Stimulated activated CD4-positive, alpha-beta T cell treated with anti-CD3 and anti-CD28 coated beads, TNF-alpha, amount 100 ng/mL, for 4 hours (primary cell): ENCODE results near the gene PIP5K1C.

Source experiments
- DNase-seq, 3 experiments: peaks; one replicate each; pipeline ENCODE4 v3.0.0-alpha.2; 2020; ENCODE audit warnings: low read depth in 3 of 3

PIP5K1C gene, protein sequence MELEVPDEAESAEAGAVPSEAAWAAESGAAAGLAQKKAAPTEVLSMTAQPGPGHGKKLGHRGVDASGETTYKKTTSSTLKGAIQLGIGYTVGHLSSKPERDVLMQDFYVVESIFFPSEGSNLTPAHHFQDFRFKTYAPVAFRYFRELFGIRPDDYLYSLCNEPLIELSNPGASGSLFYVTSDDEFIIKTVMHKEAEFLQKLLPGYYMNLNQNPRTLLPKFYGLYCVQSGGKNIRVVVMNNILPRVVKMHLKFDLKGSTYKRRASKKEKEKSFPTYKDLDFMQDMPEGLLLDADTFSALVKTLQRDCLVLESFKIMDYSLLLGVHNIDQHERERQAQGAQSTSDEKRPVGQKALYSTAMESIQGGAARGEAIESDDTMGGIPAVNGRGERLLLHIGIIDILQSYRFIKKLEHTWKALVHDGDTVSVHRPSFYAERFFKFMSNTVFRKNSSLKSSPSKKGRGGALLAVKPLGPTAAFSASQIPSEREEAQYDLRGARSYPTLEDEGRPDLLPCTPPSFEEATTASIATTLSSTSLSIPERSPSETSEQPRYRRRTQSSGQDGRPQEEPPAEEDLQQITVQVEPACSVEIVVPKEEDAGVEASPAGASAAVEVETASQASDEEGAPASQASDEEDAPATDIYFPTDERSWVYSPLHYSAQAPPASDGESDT

DNA sequence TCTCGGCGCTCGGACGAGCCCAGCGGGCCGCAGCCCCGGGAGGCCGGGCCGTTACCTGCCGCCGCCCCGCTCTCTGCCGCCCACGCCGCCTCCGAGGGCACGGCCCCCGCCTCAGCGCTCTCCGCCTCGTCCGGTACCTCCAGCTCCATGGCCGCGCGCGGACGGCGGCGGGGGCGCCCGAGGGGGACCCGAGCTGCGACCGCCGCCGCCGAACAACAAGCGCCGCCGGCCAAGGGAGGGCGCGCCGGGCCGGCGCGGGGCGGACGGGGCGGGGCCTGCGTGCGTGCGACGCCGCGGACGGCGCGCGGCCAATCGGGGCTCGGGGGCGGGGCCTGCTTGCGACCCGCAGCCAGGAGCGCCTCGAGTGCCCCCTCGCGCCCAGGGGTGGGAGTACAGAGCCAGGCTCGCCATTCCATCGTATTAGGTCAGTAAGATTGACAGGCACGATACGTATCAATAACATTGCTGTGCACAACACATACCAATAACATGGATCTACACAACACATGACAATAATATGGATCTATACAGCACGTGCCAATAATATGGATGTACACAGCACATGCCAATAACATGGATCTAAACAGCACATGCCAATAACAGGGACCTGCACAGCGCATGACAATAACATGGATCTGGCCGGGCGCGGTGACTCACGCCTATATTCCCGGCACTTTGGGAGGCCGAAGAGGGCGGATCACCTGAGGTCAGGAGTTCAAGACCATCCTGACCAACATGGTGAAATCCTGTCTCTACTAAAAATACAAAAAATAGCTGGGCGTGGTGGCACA, at the start of gene PIP5K1C:
Gene PIP5K1C (minus strand): TSS at position 227 of the 791 bp plus-strand sequence. CDS start 78 bp downstream, at position 149.
- DNase-seq, result peak; percentile 88 to 94 (median 89)

GRCh38 chr19:3748965-3749364, 48.7 kb upstream of the PIP5K1C start:
- no peak for DNase-seq

GRCh38 chr19:3746371-3747056, 46.2 kb upstream of the PIP5K1C start:
- DNase-seq, result no peak

DNA sequence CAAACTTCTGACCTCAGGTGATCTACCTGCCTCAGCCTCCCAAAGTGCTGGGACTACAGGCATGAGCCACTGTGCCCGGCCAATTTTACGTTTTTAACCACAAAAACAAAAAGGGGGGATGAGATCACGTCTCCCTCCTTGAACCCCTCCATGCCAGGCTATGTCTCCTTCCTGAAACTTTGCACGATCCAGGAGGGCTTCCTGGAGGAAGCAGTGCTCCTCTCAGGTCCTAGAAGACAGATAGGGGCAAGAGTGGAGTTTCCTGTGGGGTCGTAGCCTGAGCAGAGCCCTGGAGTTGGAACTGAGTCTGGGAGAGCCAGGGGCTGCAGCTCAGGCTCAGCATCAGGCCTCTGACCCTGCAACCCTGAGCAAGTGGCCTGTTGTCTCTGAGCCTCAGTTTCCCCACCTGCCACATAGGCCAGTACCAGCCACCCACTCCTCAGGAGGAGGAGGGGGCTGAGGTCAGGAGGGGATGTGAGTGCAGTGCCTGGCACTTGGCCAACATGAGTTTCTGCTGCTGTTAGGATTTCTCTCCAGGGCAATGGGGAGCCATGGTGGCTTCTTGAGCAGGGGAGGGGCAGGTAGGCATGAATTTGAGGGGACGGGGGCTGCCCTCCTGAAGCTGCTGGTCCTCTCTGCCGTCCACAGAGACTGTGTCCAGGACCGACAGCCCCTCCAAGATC, 45.2 kb upstream of the PIP5K1C start:
- DNase-seq, result no peak

DNA sequence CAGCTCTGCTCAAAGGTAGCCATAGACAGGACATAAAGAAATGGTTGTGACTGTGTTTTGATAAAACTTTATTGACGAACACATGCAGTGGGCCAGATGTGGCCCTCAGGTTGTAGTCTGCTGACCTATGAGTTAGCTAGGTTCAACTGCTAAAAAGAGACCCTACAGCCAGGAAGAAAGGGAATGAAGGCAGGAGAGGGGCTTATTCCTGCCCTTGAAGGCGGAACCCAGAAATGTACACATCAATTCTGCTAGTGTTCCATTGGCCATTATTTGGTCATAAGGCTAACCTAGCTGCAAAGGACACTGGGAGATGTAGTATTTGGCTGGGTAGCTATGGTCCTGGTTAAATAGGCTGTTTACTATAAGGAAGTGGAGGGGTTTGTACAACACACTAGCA, 43.2 kb upstream of the PIP5K1C start:
- no peak for DNase-seq

DNA sequence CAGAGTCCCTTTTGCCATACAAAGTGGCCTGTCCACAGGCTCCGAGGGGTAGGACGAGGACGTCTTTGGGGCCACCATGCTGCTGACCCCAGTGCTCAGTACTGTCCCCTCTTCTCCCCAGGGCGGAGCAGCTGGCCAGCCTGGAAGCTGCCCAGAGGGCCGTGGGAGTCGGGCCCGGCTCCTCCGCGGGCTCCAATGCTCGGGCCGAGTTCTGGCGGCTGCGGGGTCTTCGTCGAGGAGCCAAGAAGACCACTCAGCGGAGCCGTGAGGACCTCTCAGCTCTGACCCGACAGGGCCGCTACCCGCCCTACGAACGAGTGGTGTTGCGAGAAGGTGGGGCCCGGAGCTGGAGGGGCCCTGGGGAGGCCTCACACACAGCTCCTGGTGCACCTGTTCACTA, 40.2 kb upstream of the PIP5K1C start:
- no peak for DNase-seq

DNA sequence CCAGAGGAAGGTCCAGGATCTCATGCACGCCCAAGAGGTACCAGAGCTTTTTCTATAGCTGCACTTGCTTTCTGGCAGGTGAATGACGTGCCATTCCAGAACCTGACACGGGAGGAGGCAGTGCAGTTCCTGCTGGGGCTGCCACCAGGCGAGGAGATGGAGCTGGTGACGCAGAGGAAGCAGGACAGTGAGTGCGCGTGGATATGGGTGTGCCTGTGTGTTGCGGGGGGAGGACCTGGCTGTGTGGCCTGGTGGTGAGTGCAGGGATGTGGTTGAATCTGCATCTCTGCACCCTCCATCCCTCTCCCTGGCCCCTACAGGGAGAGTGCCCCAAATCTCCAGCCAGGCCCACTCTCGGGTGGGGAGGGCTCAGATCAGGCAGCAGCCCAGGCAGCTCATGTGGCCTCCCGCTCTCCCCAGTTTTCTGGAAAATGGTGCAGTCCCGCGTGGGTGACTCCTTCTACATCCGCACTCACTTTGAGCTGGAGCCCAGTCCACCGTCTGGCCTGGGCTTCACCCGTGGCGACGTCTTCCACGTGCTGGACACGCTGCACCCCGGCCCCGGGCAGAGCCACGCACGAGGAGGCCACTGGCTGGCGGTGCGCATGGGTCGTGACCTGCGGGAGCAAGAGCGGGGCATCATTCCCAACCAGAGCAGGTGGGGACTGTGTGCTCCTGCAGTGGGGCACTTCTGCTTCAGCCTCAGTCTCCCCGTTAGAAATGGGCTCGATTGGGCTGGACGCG, 38.4 kb upstream of the PIP5K1C start:
- DNase-seq, result no peak

GRCh38 chr19:3737487-3738205, 37.4 kb upstream of the PIP5K1C start:
- DNase-seq, result no peak

DNA sequence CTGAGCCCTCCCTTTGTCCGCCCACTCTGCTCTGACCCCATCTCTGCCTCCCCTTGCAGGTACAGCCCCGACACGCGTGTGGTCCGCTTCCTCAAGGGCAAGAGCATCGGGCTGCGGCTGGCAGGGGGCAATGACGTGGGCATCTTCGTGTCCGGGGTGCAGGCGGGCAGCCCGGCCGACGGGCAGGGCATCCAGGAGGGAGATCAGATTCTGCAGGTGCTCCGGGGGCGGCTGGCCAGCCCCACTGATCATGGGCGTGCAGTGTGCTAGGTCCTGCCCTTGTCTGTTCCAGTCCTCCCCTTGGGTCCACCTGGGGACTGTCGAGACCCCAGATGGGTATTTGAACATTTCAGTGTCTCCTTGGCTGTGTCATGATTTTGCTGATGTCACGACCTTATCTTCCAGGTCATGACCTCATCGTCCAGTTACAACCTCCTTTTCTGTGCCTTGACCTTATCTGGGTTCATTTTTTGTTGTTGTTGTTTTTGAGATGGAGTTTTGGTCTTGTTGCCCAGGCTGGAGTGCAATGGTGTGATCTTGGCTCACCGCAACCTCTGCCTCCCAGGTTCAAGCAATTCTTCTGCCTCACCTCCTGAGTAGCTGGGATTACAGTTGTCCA, 35.9 kb upstream of the PIP5K1C start:
- no peak for DNase-seq

GRCh38 chr19:3734310-3734600, 34.0 kb upstream of the PIP5K1C start:
- DNase-seq, result no peak

- DNase-seq, result no peak
These were observed 33.5 kb upstream of the PIP5K1C start for GRCh38 chr19:3733549-3734309.

DNA sequence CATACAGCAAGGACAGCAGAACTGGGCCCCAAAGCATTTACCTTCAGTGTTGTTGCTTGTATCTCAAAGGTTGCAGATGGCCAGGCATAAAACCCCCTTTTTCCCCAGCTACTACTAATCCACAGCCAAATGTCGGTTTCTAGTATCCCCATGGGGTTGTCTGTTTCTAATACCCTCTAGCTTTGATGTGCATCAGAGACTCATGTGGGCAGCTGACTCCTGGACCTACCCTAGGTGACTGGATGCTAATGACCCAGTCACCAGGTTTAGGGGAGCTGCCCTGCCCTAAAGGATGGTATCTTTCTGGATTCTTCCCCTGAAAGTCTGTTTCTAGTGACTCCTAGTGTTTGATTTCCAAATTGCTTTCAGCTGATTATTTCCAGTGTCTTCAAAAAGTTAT, 31.8 kb upstream of the PIP5K1C start:
- no peak for DNase-seq

DNA sequence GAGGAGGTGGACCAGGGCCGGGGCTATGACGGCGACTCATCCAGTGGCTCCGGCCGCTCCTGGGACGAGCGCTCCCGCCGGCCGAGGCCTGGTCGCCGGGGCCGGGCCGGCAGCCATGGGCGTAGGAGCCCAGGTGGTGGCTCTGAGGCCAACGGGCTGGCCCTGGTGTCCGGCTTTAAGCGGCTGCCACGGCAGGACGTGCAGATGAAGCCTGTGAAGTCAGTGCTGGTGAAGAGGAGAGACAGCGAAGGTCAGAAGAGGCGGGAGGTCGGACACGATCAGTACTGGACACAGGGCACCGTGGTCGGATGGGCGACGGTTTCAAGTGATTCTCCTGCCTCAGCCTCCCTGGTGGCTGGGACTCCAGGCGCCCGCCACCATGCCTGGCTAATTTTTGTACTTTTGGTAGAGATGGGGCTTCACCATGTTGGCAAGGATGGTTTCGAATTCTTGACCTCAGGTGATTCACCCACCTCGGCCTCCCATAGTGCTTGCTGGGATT, 30.2 kb upstream of the PIP5K1C start:
- no peak for DNase-seq

DNA sequence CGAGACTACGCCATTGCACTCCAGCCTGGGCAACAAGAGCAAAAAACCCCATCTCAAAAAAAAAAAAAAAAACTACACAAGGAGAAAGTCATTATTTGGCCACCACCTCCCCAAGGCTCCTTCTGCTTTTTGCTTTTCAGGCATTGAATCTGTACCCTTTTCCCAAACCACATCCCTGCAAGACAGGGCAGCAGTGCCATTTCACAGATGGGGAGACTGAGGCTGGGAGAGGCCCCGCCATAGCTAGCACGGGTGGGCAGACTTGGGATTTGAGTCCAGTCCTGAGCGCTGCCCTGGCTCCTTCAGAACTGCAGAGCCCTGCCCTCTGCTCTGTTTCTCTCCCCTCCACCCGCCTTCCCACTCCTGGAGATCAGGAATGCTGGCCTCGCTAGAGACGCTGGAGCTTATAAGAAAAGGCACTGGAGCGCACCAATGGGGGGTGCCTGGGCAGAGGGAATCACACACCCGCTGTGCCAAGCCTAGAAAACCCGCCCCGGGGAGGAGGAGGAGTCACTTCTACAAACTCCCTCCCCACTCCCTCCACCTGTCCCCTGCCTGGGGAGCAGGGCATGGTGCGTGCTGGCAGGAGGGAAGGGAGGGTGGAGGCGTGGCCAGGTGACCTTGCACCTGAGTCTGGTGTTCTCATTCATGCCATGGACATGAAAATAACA, 25.5 kb upstream of the PIP5K1C start:
- no peak for DNase-seq

DNA sequence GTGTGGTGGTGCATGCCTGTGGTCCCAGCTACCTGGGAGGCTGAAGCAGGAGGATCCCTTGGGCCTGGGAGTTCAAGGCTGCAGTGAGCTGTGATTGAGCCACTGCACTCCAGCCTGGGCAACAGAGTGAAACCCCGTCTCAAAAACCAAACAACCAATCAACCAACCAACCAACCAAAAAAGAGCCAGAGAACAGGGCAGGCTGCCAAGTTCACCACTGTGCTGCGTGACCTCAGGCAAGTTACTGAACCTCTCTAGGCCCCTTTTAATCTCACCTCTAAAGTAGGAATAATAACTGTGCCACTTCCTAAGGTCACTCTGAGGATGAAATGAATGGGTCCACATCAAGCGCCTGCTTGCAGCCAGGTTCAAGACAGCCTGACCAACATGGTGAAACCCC, 24.9 kb upstream of the PIP5K1C start:
- DNase-seq, result no peak

DNA sequence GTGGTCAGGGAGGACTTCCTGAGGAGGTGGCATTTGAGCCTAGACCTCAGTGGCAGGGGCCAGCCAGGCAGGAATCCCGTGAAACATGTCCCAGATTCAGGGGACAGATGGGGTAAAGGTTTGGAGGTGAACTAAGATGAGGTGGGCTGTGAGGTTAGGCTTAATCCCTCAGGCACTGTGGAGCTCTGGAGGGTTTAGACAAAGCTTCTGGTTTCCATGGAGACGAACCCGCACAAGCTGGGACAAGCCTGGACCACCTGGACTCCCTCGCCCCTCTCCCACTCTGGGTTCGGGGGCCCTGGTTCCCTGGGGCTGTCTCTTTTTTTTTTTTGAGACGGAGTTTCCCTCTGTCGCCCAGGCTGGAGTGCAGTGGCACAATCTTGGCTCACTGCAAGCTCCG, 23.6 kb upstream of the PIP5K1C start:
- DNase-seq, result no peak

- no peak for DNase-seq
These were observed 22.8 kb upstream of the PIP5K1C start for GRCh38 chr19:3723110-3723488.

- DNase-seq, result no peak
These were observed 22.3 kb upstream of the PIP5K1C start for GRCh38 chr19:3722443-3723109.
